GM18519 (cell line): ENCODE measurements around the gene SUSD4.

Experiments
- ATAC-seq: cut with Tn5 transposase; IDR thresholded peaks from one replicate; pipeline ENCODE4 v1.9.1; 2021; ENCODE audit warnings: mild to moderate bottlenecking, moderate library complexity; ENCODE audit not compliant: unreplicated experiment, low FRiP score

The SUSD4 gene

DNA sequence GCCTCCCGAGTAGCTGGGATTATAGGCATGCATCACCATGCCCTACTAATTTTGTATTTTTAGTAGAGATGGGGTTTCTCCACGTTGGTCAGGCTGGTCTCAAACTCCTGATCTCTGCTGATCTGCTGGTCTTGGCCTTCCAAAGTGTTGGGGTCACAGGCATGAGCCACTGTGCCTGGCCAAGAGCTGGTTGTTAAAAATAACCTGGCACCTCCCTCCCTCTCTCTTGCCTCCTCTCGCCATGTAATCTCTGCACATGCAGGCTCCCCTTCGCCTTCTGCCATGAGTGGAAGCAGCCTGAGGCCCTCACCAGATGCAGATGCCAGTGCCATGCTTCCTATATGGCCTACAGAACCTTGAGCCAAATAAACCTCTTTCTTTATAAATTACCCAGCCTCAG, 146.2 kb downstream of the SUSD4 start:
- ATAC-seq, result no peak

DNA sequence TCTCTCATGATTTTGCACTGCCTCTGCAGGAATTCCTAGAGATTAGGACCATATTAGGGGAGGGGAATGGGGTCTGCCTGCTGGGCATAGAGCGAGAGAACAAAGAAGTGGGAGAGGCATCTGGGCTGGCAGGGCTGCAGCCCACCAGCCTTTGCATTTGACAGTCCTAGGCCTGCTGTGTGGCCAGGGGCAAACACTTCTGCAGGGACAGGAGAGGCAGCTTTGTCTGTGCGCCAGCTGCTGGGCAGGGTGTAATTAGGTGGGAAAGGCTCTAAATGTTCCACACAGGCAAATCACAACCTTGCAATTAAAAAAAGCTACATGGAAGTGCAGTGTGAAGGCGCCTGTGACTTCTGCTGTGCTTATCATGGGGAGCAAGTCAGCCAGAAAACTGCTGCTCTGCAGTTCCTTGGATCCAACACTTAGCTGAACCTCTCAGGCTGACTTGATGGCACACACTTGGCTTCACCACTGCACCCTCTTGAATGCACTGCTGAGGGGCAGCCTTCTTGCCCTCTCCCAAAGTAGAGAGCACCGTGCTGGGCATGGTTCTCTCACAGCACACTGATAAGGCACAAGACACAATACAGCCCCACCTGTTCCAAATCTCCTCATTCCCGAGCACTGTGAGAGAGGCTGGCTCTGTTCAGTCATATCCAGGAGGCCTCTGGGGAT, 147.3 kb downstream of the SUSD4 start:
- no peak for ATAC-seq

DNA sequence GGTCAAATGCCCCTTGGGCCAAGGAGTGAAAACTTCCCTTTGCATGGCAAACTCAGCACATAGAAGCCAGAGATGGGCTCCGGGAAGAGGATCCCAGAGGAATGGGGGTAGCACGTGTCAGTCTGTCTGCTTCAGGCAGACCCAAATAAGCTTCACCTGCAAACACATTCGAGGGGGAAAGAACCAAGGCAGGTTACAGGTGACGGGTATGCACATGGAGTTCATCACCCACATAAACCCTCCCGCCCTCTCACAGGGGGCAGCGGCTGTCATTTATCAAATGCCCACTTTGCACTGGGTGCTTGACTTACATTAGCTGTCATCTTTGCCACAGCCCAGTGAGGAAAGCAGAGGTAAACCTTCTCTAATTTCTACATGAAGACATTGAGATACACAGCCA, 147.9 kb downstream of the SUSD4 start:
- ATAC-seq, result no peak

DNA sequence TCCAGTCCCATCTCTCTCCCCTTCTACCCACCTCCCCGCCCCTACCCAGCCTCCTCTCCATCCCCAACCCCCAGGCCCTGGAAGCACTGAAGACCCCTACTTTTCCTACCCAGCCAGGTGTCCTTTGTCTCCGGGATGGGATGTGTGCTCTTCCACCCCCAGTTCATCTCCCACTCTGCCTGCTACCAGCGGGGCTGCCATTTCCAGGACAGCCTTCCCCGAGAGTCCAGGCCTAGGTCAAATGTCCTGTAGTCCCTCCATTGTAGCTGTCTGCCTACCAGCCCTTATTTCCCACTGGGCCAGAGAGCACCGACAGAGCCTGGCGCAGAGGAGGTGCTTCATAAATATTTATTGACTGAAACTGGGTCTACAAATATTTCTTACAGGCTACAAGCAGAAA, 148.9 kb downstream of the SUSD4 start:
- no peak for ATAC-seq

DNA sequence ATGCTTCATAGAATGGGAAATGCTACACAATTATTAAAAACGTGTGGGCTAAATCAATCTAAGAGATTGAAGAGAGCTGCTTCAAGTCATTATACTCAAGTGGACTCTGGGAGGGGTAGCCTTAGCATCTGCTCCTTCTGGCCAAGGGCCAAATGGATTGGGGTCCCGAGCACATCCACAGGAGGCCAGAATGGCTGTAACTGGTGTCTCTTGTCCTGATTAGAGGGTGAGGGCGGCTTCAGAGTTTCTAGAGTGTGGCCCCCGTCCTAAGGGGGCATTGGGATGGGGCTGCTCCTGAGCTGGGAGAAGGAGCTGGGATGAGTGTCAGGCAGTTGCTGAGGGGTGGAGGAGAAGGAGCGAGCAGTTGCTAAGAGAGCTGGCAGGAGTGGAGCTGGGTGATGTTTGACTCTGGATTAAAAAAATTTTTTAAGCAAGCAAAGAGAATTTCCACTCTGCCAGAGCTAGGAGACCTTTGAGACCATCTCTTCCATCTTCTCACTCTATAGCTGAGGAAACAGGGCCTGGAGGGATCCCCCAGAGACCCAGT, 149.6 kb downstream of the SUSD4 start:
- no peak for ATAC-seq

DNA sequence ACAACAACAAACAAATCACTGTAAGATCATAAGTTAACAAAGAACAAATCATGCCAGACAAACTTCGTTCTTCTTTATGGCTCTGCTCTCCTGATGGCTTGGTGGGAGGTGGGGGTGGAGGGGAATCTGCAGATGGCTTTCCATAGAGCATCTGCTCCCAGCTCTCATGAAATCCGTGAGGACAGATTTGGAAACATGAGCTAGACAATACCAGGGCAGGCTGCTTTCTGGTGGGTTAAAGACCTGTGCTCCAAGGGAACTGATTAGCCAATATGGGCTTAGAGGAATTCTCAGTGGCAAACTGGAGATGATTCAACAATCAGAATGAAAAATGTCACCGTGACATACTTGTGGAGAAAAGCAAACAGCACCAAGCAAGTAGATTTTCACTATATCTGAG, 151.5 kb downstream of the SUSD4 start:
- no peak for ATAC-seq

DNA sequence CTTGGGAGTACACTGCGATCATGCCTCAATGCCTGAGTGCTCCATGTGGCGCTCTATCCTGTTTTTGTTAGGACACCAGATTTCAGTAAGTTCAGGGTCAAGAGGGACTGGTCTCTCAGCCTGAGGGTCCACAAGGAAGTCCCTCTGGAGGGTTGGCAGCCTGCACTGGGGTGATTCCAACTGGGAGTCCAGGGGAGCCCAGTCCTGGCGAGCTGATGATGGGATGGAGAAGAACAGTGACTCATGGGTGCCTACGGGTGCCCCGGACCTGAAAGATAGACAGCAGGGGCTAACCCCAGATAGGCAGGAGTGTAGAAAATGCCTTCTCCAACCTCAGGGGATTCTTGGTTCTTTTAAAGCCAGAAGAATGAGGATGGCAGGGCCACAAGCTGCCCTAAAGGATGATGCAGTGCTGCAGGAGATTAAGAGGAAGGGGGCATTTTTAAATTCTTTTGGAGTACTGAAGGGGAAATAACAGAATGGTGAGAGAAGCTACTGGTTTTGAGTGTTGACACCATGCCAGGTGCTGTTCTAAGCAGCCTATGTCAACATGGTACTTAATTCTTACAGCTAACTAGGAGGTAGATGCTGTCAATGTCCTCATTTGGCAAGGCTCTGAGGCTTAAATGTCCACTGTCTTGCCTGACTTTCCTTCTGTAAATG, 152.5 kb downstream of the SUSD4 start:
- ATAC-seq, result no peak

DNA sequence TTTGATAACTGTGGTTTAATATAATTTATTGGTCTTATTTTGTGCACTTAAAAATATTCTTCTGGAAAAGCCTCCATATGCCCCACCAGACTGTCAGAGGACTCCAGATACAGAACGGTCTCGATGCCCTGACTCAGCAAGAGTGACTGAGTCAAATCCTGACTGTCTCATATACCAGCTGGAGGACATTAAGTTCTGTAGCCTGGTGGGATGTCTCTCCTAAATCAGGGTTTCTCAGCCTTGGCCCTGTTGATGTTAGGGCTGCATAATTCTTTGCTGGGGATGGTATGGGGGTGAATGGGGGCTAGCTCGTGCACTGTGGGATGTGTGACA, 153.2 kb downstream of the SUSD4 start:
- no peak for ATAC-seq

DNA sequence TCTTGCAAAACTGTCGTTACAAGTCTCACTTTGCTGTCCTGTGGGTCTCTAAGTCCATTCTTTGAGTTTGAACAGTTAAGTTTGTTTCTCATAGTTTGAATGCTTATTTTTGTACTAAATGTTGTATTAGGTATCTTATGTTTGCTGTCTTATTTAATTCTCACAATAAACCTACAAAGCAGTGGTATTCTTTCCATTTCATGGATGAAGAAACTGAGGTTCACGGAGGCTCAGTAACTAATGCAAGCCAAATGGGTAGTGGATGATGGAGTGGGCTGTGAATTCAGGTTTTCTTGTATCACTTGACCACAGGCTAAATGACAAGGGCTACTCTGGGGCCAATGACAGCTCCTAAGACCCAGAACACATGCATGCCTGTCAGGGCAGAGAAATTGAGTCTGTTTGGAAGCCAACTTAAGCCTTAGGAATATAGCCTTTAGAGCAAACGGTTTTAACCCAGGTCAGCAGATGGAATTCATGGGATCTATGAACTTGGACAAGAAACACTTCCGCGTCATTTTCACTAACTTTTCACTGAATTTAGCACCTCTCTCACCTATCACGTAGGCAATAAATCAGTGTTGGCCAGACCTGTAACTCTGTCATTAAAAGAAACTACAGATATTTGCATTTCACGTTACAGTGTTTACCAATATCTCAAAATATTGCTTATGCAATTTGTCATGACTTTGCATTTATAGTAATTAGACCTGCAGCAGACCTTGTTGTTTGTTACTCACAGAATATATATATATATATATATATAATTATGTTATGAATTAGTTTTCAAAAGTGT, 153.8 kb downstream of the SUSD4 start:
- no peak for ATAC-seq

DNA sequence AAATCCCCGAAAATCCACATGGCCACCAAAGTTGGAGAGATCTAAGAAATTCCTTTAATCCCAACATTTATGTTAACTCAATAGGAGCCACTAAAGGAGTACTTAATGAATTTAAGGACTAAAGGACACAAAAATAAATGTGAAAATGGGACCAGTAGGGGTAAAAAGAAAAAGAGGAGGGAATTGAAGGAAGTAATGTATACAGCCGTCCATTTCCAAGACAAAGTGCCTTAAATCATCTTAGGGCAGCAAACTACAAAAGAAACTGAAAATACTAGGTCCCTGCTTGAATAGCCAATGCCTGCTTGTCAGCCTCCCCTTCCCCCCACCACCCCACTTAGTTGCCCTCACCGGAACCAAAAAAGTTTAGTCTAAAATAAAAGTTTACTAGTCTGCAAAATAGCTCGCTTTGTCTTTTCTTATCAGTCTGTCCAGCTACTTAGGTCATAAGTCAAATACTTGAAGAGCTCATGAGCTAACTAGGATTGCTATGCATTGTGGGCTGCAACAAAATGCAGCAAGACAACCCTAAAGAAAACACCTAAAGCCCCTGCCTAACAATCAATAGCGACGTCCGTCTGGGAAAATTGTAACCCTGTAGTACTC, 154.6 kb downstream of the SUSD4 start:
- ATAC-seq, result no peak

DNA sequence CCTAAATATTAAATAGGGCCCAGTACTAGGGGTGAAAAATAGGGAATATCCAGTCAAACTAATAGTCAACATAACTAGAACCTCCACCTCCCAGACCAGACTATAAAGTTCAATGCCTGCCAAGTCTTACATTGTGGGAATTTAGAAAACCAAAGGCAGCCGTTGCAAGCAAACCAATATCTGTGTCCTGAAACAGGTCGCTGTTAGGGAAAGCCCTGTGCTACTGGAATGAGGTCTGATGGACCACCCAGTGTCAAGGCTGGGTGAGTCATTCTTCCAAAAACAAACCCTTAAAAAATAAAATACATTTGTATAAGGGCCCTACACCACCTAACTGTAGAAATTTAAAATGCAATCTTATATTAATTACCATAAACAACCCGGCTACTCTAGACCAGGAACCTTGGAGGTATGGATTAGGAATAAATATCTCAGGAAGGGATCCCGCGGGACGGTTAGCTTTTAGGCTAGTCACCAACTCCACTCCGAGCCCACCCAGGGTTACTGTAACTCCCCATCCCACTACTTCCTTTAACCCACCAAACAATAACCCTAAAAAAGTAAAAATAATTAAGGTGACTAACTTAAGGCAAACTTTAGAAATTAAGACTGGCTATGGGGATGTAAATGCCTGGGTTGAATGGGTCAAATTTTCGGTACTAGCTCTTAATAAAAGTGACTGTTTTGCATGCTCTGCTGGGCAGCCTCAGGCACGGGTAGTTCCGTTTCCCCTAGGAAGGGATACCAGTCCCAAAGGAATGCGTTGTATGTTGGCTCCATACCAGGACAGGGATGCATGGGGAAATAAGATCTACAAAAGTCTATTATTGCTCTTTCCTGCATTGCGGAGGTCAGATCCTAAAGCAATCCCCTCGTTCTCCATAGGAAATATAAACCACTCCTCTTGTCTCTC, 155.6 kb downstream of the SUSD4 start:
- ATAC-seq, result no peak

DNA sequence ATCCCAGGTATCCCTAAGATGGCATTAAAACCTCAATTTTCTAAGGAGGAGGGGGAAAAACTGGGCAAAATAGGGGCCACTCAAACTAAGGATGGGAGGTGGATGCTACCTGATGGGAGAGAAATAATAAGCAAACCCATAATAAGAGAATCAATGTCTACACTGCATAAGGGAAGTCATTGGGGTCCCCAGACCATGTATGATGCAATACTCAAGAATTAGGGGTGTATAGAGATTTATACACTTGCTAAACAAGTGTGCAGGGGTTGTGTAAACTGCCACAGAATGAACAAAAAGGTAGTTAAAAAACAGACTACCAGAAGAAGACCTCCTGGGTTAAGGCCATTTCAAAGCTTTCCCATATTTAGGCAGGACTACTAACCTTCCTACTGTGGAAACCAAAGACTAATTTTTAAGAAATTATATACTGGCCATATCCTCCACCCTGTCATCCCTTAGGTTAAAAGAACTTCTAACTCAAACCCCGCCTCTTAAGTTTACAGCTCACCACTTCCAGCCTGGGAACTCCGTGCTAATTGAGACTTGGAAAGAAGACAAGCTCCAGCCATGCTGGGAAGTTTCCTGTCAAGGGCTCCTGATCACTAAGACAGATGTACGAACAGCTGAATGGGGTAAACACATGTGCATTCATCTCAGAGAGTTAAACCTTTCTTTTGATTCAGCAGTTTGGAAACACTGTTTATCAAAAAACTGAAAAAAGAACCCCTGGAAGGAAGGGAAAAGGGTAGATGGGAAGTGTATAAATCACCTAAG, 156.5 kb downstream of the SUSD4 start:
- ATAC-seq, result no peak

DNA sequence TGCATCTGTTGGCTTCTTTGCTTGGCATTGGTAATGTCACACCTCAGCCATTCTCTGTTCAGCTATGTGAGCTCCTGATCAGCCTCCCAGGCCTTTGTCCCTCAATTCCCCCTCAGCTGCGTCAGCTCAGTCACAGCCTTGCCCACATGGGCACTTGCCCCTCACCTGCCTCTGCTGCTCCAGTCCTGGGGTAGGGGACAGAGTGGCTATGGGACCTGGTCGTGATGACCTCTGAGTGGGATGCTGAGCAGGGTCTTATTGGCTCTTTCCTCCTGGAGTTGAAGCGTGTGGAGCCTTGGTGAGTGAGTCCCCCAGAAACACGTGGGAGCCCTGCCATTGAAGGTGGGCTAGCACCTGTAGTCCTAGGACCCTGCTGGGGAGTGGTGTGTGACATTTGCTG, 159.6 kb downstream of the SUSD4 start:
- ATAC-seq, result no peak

DNA sequence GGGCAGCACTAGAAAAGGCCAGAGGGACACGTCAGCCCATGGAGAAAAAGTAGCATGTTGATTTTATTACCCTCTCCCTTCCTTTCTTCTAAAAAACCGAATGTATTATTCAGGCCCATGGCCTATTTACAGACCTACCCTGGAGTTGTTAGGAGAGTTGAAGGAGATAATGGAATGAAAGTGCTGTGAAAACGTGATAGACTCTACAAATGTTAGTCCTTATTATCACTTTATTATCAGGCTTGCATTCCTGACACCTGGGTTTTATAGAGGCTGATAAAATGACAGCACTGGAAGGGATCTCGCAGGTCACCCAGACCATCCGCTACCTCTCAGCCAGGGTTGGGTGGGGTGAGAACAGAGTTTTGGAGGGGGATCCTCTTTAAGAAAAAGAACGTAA, 160.3 kb downstream of the SUSD4 start:
- ATAC-seq, result no peak

DNA sequence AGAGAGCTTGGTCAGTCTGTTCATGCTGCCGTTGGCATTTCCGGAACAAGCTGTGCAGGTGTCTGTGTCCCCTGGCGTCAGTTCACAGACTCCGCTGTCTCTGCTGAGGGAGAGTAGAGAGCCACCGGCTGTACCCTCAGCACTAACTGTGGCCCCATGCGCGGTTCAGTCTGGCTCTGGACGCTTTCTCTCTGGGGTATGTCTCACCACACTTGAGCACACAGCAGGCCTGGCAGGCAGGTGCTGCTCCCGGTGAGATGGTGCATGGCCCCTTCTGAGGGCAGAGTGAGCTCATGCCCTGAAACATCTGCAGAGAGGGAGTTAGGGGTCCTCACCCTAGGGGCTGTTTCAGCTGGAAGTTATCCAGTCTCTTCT, 161.0 kb downstream of the SUSD4 start:
- no peak for ATAC-seq

DNA sequence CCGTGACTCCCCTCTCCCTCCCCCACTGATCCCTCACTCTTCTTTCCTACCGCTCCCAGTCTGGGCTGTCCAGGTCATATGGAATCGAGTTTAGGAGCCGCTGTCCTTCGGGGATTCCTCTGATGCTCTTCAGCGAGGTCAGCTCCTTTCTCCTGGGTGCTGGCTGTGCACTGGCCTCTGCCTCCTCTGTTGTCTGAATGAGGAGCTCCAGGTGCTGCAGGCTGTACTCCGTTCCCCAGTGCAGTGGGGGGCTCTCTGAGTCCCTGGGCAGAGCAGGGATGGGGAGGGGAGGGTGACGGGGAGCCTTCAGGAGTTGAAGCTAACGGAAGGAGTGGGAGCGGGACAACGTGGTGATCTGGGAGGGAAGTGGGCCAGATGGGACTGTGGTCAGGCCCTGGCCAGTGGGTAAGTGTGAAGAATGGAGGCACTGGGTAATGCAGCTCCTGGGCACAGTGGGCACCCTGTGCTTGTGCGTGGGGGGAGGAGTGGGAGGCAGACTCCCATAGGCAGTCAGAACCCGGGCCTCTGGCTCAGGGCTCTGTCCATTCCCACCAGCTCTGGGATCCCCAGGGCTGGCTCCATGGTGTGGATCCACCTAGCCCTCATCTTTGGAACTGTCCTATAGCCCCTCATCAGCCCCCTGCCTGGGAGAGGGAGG, 161.5 kb downstream of the SUSD4 start:
- ATAC-seq, result no peak

DNA sequence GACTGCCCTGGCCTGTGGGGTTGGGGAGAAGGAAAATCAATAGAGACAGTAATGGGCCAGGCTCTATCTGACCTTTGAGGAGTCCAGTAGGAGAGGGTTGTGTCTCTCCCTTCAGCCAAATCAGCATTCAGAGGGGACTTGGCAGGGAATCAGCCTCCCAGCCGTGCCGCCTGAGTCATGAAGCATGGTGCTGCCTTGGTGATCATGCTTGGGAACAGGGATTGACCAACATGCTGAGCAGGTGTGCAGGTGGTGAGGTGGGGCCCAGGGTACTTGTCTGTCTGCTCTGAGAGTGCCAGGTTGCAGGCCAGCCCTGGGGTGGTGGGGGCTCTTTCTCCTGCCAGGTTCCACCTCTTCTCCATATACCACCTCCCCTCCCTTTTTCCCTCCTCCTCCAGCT, 162.0 kb downstream of the SUSD4 start:
- no peak for ATAC-seq

DNA sequence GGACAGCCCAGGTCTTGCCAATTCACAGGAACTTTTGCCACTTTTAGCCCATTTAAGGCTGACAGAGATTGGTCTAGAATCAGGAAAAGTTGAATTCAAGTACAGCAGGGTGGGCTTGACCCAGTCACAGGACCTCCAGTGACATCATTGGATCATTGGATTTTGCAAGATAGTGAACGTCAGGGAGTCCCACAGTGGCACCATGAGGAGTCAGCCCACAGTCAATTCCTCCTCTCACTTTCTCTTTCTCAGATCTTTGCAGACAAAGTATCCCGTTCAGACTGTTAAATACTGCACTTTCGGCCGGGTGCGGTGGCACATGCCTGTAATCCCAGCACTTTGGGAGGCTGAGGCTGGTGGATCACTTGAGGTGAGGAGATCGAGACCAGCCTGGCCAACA, 163.1 kb downstream of the SUSD4 start:
- no peak for ATAC-seq

DNA sequence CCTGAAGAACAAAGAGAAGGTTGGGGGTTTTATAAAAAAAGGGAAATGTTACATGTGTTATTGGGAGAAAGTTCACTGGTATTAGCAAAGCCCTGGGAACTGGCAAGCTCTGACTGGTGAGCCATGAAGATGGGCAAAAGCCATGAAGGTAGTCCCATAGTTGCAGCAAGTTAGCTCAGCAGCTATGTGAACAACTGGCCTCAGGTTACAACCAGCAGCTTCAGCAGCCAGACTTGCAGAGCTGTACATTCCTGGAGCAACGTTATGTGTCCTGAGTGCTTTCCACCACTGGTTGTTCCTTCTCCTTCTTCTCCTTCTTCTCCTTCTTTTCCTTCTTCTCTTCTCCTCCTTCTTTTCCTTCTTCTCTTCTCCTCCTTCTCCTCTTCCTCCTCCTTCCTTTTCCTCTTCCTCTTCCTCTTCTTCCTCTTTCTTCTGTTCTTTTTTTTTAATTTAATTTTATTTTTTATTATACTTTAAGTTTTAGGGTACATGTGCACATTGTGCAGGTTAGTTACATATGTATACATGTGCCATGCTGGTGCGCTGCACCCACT, 164.8 kb downstream of the SUSD4 start:
- no peak for ATAC-seq
